GM21717 (cell line): Measurements from ENCODE around the gene PTN.
"Not testable (repeated sequence)": the region's sequence is repeated elsewhere in the genome, so short reads cannot be mapped to it uniquely, and the experiment has no call there.

Source experiments
- ATAC-seq: cut with Tn5 transposase; IDR thresholded peaks from one replicate; pipeline ENCODE4 v1.9.1; 2021; ENCODE audit warnings: mild to moderate bottlenecking, moderate library complexity; ENCODE audit not compliant: unreplicated experiment

PTN gene

GRCh38 chr7:137181619-137182018 is 161.9 kb downstream of the PTN start:
- ATAC-seq = not testable (repeated sequence)
